SU-DHL-6 (cell line): Measurements from ENCODE around the gene TLCD5.

Experiments
- H2AFZ ChIP-seq: fragments of 200-600 bp; sonication (generic); 2 replicates; pipeline ENCODE4 v1.6.1; 2014; ENCODE audit warnings: low read depth, mild to moderate bottlenecking, moderate library complexity, mixed read lengths, antibody characterized with exemption, low read length; ENCODE audit not compliant: severe bottlenecking
- H3F3A ChIP-seq: fragments of 200-600 bp; shearing (Covaris generic); 2 replicates; pipeline ENCODE4 v1.6.0; 2016; ENCODE audit warnings: antibody characterized with exemption, mild to moderate bottlenecking; ENCODE audit not compliant: insufficient read depth
- H3K27ac ChIP-seq: fragments of 200-600 bp; sonication (generic); 2 replicates; pipeline ENCODE4 v1.5.1; 2016; ENCODE audit warnings: low read depth, mild to moderate bottlenecking, low read length, moderate library complexity, mixed read lengths
- H3K27me3 ChIP-seq: fragments of 200-600 bp; sonication (generic), shearing (Covaris generic); 2 replicates; pipeline ENCODE4 v1.6.0; 2014; ENCODE audit warnings: mild to moderate bottlenecking, low read length
- H3K36me3 ChIP-seq: fragments of 200-600 bp; sonication (generic); 2 replicates; pipeline ENCODE4 v1.6.1; 2014; ENCODE audit warnings: mild to moderate bottlenecking, low read length, mixed read lengths
- H3K4me2 ChIP-seq: fragments of 300-600, 200-600 bp; shearing (Covaris generic), sonication (generic); 2 replicates; pipeline ENCODE4 v1.6.0; 2014; ENCODE audit warnings: low read length, low read depth, mild to moderate bottlenecking; ENCODE audit not compliant: poor library complexity, severe bottlenecking
- H3K4me3 ChIP-seq: fragments of 200-600 bp; sonication (generic); 2 replicates; pipeline ENCODE4 v1.5.1; 2014; ENCODE audit warnings: antibody characterized with exemption, low read length, mild to moderate bottlenecking, mixed read lengths; ENCODE audit not compliant: insufficient read depth, poor library complexity, severe bottlenecking
- H3K79me2 ChIP-seq: fragments of 200-600 bp; sonication (generic); 2 replicates; pipeline ENCODE4 v1.6.1; 2014; ENCODE audit warnings: mild to moderate bottlenecking, low read length, moderate library complexity; ENCODE audit not compliant: insufficient read depth
- H3K9ac ChIP-seq: fragments of 200-600 bp; sonication (generic); 2 replicates; pipeline ENCODE4 v1.7.0; 2014; ENCODE audit warnings: mild to moderate bottlenecking, low read length
- H3K9me2 ChIP-seq: fragments of 200-600 bp; sonication (generic); replicated peaks from 2 replicates; pipeline ENCODE4 v1.6.1; 2014; ENCODE audit warnings: low read length; ENCODE audit not compliant: insufficient read depth
- H3K9me3 ChIP-seq: fragments of 200-600 bp; sonication (generic); 2 replicates; pipeline ENCODE4 v1.6.1; 2014; ENCODE audit warnings: low read length, mixed read lengths; ENCODE audit not compliant: insufficient read depth
- H4K20me1 ChIP-seq: fragments of 200-600 bp; sonication (generic); 2 replicates; pipeline ENCODE4 v1.6.1; 2014; ENCODE audit warnings: low read depth, mild to moderate bottlenecking, antibody characterized with exemption, low read length, moderate library complexity, mixed read lengths
- CTCF ChIP-seq: fragments of 200-600 bp; sonication (generic); IDR thresholded peaks from one replicate; pipeline ENCODE4 v1.5.1; 2017; ENCODE audit warnings: antibody characterized with exemption, mild to moderate bottlenecking, low read length, moderate library complexity; ENCODE audit not compliant: insufficient read depth, poor library complexity, severe bottlenecking
- EZH2phosphoT487 ChIP-seq: fragments of 200-600 bp; sonication (generic), shearing (Covaris generic); conservative IDR thresholded peaks from 2 replicates; pipeline ENCODE4 v1.6.1; 2018; ENCODE audit warnings: mild to moderate bottlenecking, antibody characterized with exemption, low read length, moderate library complexity, mixed read lengths

The TLCD5 gene

GRCh38 chr11:120306519-120307242, 18.4 kb upstream of the TLCD5 start:
- TF ChIP-seq EZH2phosphoT487 (no peak), CTCF (no peak)
- no peak overlapping the region for H3K27ac ChIP-seq
- no peaks in the 10 kb centered on the region for H3F3A ChIP-seq
- H3K4me3 ChIP-seq, result no peak overlapping the region
- H3K4me2 ChIP-seq, result no peak overlapping the region
- no peaks in the 10 kb centered on the region for H3K9me3 ChIP-seq
- no peaks in the 10 kb centered on the region for H4K20me1 ChIP-seq
- no peaks in the 10 kb centered on the region for H3K9me2 ChIP-seq
- no peaks in the 10 kb centered on the region for H3K27me3 ChIP-seq
- no peaks in the 10 kb centered on the region for H3K79me2 ChIP-seq
- H3K36me3 ChIP-seq, result no peaks in the 10 kb centered on the region
- H3K9ac ChIP-seq, result no peak overlapping the region
- H2AFZ ChIP-seq, result no peak overlapping the region

GRCh38 chr11:120307476-120307875, 17.6 kb upstream of the TLCD5 start:
- TF ChIP-seq CTCF, result no peak
- TF ChIP-seq EZH2phosphoT487, result no peak
- Histone ChIP-seq H3K4me3 (no peak overlapping the region), H3K27ac (no peak overlapping the region), H4K20me1 (no peaks in the 10 kb centered on the region), H3K9me3 (no peaks in the 10 kb centered on the region), H3K4me2 (no peak overlapping the region), H3K79me2 (no peaks in the 10 kb centered on the region), H3K9me2 (no peaks in the 10 kb centered on the region), H3F3A (no peaks in the 10 kb centered on the region), H3K9ac (no peak overlapping the region), H2AFZ (no peak overlapping the region), H3K27me3 (no peaks in the 10 kb centered on the region), H3K36me3 (no peaks in the 10 kb centered on the region)

GRCh38 chr11:120308081-120308480, 17.0 kb upstream of the TLCD5 start:
- H3K27ac ChIP-seq, result no peak overlapping the region
- no peaks in the 10 kb centered on the region for H3K36me3 ChIP-seq
- no peak overlapping the region for H3K4me3 ChIP-seq
- no peaks in the 10 kb centered on the region for H3K27me3 ChIP-seq
- no peak overlapping the region for H3K4me2 ChIP-seq
- no peak overlapping the region for H3K9ac ChIP-seq
- H3F3A ChIP-seq, result no peaks in the 10 kb centered on the region
- no peak for TF ChIP-seq CTCF
- no peak for TF ChIP-seq EZH2phosphoT487
- no peaks in the 10 kb centered on the region for H3K9me3 ChIP-seq
- H3K79me2 ChIP-seq, result no peaks in the 10 kb centered on the region
- H3K9me2 ChIP-seq, result no peaks in the 10 kb centered on the region
- H4K20me1 ChIP-seq, result no peaks in the 10 kb centered on the region
- no peak overlapping the region for H2AFZ ChIP-seq
